GM18867 (cell line): ENCODE data around the gene LTBP1.

Source experiments
- ATAC-seq: cut with Tn5 transposase; IDR thresholded peaks from one replicate; pipeline ENCODE4 v1.9.1; 2021; ENCODE audit warnings: mild to moderate bottlenecking, moderate library complexity; ENCODE audit not compliant: unreplicated experiment

Gene LTBP1

GRCh38 chr2:33178209-33178608, 231.5 kb downstream of the LTBP1 start:
- ATAC-seq, result no peak

GRCh38 chr2:33180915-33181314, 234.2 kb downstream of the LTBP1 start:
- ATAC-seq, result no peak

- no peak for ATAC-seq
Observed at GRCh38 chr2:33181466-33181865, 234.7 kb downstream of the LTBP1 start.

- ATAC-seq, result no peak
Observed at GRCh38 chr2:33184041-33184440, 237.3 kb downstream of the LTBP1 start.

- no peak for ATAC-seq
Observed at GRCh38 chr2:33186937-33187336, 240.2 kb downstream of the LTBP1 start.

- ATAC-seq, result no peak
Observed at GRCh38 chr2:33188799-33189198, 242.0 kb downstream of the LTBP1 start.

- ATAC-seq, result no peak
Observed at GRCh38 chr2:33190393-33190937, 243.7 kb downstream of the LTBP1 start.

GRCh38 chr2:33195891-33196290, 249.1 kb downstream of the LTBP1 start:
- ATAC-seq, result no peak

- no peak for ATAC-seq
Observed at GRCh38 chr2:33196700-33197099, 249.9 kb downstream of the LTBP1 start.

GRCh38 chr2:33197198-33197938, 250.6 kb downstream of the LTBP1 start:
- ATAC-seq, result no peak

- no peak for ATAC-seq
Observed at GRCh38 chr2:33202641-33203522, 256.1 kb downstream of the LTBP1 start.

GRCh38 chr2:33204945-33205344, 258.2 kb downstream of the LTBP1 start:
- peak; percentile 59 for ATAC-seq

- peak; percentile 93 for ATAC-seq
Observed at GRCh38 chr2:33205693-33206434, 259.1 kb downstream of the LTBP1 start.

GRCh38 chr2:33207151-33207740, 260.5 kb downstream of the LTBP1 start:
- ATAC-seq, result no peak

- ATAC-seq, result no peak
Observed at GRCh38 chr2:33208400-33208799, 261.6 kb downstream of the LTBP1 start.

GRCh38 chr2:33209976-33210375, 263.2 kb downstream of the LTBP1 start:
- ATAC-seq, result no peak

GRCh38 chr2:33210626-33211025, 263.9 kb downstream of the LTBP1 start:
- ATAC-seq, result no peak

GRCh38 chr2:33212151-33212550, 265.4 kb downstream of the LTBP1 start:
- no peak for ATAC-seq

GRCh38 chr2:33213244-33213643, 266.5 kb downstream of the LTBP1 start:
- no peak for ATAC-seq

- ATAC-seq, result no peak
Observed at GRCh38 chr2:33213648-33214047, 266.9 kb downstream of the LTBP1 start.

- ATAC-seq, result peak; percentile 77
Observed at GRCh38 chr2:33214436-33214835, 267.7 kb downstream of the LTBP1 start.
